PFSK-1 (cell line): Measurements from ENCODE around the gene TAOK1.

Experiments used
- FOXP2 ChIP-seq: optimal IDR thresholded peaks from 2 replicates; pipeline ENCODE3; 2011; ENCODE audit warnings: borderline replicate concordance, control low read depth, inconsistent platforms; ENCODE audit not compliant: insufficient read depth; ENCODE audit errors: extremely low read length, extremely low read depth
- POLR2AphosphoS5 ChIP-seq: IDR thresholded peaks from 2 replicates; pipeline ENCODE4 v1.6.1; 2012; ENCODE audit warnings: low read depth, mild to moderate bottlenecking, control low read depth, low read length, moderate library complexity
- REST ChIP-seq, 2 experiments: IDR thresholded peaks; 2 replicates each; pipeline versions ENCODE4 v1.6.1 to v1.8.0; 2011 to 2012; ENCODE audit warnings: low read depth in 2 of 2, low read length in 2 of 2, control low read depth in 1 of 2, inconsistent platforms in 1 of 2, mild to moderate bottlenecking in 1 of 2, moderate library complexity in 1 of 2; ENCODE audit not compliant: insufficient read depth in 1 of 2
- SIN3A ChIP-seq: IDR thresholded peaks from 2 replicates; pipeline ENCODE4 v1.6.1; 2012; ENCODE audit warnings: mild to moderate bottlenecking, low read length, moderate library complexity, borderline replicate concordance; ENCODE audit not compliant: insufficient read depth
- TAF1 ChIP-seq: IDR thresholded peaks from 2 replicates; pipeline ENCODE4 v1.6.1; 2012; ENCODE audit warnings: low read length, control low read depth, borderline replicate concordance; ENCODE audit not compliant: insufficient read depth

TAOK1 gene

GRCh38 chr17:29546085-29546484, 155.9 kb downstream of the TAOK1 start:
- TF ChIP-seq FOXP2: no peak
- TF ChIP-seq SIN3A: no peak
- TF ChIP-seq TAF1: no peak
- no peak for TF ChIP-seq POLR2AphosphoS5
- TF ChIP-seq REST (IDR thresholded peaks at IDR 0.05; ENCODE audit: insufficient read depth in 1 of 2, low read depth in 2 of 2, low read length in 2 of 2): no peak

GRCh38 chr17:29546830-29547229, 156.7 kb downstream of the TAOK1 start:
- no peak for TF ChIP-seq REST (IDR thresholded peaks at IDR 0.05; ENCODE audit: insufficient read depth in 1 of 2, low read depth in 2 of 2, low read length in 2 of 2)
- TF ChIP-seq TAF1: no peak
- TF ChIP-seq FOXP2: no peak
- TF ChIP-seq SIN3A: no peak
- TF ChIP-seq POLR2AphosphoS5: no peak

GRCh38 chr17:29549177-29549923, 159.2 kb downstream of the TAOK1 start:
- TF ChIP-seq TAF1 (no peak), SIN3A (no peak)

- no peak for TF ChIP-seq POLR2AphosphoS5
- no peak for TF ChIP-seq SIN3A
- TF ChIP-seq FOXP2: no peak
- TF ChIP-seq REST (IDR thresholded peaks at IDR 0.05; ENCODE audit: insufficient read depth in 1 of 2, low read depth in 2 of 2, low read length in 2 of 2): no peak
- no peak for TF ChIP-seq TAF1
These were observed 165.7 kb downstream of the TAOK1 start for GRCh38 chr17:29555840-29556239.

- no peak for TF ChIP-seq POLR2AphosphoS5
These were observed 167.0 kb downstream of the TAOK1 start for GRCh38 chr17:29557085-29557738.

- TF ChIP-seq TAF1 (no peak), REST (IDR thresholded peaks at IDR 0.05; ENCODE audit: insufficient read depth in 1 of 2, low read depth in 2 of 2, low read length in 2 of 2) (no peak), FOXP2 (no peak), POLR2AphosphoS5 (no peak), SIN3A (no peak)
These were observed 167.6 kb downstream of the TAOK1 start for GRCh38 chr17:29557739-29558116.
